GM18909 (cell line): ENCODE results near the gene FBXO44.
"Not testable (repeated sequence)": the region's sequence is repeated elsewhere in the genome, so short reads cannot be mapped to it uniquely, and the experiment has no call there.

Experiments
- ATAC-seq: cut with Tn5 transposase; IDR thresholded peaks from one replicate; pipeline ENCODE4 v1.9.1; 2021; ENCODE audit warnings: mild to moderate bottlenecking; ENCODE audit not compliant: unreplicated experiment, poor library complexity

The FBXO44 gene, protein sequence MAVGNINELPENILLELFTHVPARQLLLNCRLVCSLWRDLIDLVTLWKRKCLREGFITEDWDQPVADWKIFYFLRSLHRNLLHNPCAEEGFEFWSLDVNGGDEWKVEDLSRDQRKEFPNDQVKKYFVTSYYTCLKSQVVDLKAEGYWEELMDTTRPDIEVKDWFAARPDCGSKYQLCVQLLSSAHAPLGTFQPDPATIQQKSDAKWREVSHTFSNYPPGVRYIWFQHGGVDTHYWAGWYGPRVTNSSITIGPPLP

DNA sequence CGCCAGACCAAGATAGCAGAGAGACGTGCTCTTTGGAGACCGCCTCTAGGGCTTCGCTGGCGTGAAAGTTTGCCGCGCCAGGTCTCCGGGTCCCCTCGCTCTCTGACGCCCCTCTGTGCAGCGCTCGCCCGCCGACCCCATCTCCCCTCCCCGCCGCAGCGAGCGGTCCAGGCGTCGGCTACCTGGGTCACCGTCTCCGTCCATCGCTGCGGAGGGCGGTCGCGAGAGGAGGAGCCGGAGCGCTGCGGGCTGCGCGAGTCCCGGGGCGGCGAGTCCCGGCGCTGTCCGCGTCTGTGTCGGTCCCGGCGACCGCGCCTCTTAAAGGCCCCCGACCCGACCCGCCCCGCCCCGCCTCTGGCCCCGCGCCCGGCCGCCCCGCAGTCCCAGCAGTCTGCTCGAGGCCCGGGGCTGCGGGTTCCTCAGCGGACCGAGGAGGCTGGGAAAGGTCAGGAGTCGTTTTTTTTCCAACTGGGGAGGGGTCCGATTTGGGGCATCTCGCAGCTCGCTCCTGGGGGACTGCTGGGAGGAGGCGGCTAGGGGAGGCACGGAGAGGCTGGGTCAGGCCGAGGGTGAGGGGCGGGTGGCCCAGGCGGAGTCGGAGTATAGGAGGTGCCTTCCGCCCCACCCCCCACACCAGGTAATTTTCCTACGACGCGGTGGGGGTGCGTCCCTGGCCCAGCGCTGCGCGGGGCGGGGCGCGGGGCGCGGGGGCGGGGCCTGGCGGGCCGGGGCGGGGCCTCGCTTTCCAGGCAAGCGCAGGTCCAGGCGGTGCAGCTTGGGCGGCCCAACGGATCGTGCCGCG lies at the start of gene FBXO44, which contains the start of gene FBXO2:
FBXO44 (plus strand) TSS at position 741 of the 802 bp plus-strand sequence. CDS start 959 bp downstream, outside the sequence.
FBXO2 (minus strand) TSS at position 293 of the 802 bp plus-strand sequence; CDS start at position 204, 89 bp downstream.
- ATAC-seq = peak; percentile 44

DNA sequence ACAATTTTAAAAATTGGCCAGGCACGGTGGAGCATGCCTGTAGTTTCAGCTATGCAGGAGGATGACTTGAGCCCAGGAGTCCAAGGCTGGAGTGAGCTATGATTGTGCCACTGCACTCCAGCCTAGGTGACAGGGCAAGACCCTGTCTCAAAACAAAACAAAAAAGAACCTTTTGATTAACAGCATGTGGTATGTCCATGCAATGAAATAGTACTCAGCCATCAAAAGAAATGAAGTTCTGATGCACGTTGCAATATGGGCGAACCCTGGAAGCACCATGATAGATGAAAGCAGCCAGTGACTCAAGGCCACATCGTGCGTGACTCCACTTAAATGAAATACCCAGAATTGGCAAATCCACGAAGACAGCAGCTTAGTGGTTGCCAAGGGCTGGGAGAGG lies 47.9 kb upstream of the FBXO44 start:
- ATAC-seq = no peak

DNA sequence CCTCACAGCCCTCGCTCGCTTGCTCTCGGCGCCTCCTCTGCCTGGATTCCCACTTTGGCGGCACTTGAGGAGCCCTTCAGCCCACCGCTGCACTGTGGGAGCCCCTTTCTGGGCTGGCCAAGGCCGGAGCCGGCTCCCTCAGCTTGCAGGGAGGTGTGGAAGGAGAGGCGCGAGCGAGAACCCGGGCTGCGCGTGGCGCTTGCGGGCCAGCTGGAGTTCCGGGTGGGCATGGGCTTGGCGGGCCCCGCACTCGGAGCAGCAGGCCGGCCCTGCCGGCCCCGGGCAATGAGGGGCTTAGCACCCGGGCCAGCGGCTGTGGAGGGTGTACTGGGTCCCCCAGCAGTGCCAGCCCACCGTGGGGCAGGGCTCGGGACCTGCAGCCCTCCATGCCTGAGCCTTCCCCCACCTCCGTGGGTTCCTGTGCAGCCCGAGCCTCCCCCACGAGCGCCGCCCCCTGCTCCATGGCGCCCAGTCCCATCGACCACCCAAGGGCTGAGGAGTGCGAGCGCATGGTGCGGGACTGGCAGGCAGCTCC lies 46.0 kb upstream of the FBXO44 start:
- not testable (repeated sequence) for ATAC-seq

DNA sequence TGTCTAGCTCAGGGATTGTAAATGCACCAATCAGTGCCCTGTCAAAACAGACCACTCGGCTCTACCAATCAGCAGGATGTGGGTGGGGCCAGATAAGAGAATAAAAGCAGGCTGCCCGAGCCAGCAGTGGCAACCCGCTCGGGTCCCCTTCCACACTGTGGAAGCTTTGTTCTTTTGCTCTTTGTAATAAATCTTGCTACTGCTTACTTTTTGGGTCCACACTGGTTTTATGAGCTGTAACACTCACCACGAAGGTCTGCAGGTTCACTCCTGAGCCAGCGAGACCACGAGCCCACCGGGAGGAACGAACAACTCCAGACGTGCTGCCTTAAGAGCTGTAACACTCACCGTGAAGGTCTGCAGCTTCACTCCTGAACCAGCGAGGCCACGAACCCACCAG lies 45.3 kb upstream of the FBXO44 start:
- not testable (repeated sequence) for ATAC-seq

DNA sequence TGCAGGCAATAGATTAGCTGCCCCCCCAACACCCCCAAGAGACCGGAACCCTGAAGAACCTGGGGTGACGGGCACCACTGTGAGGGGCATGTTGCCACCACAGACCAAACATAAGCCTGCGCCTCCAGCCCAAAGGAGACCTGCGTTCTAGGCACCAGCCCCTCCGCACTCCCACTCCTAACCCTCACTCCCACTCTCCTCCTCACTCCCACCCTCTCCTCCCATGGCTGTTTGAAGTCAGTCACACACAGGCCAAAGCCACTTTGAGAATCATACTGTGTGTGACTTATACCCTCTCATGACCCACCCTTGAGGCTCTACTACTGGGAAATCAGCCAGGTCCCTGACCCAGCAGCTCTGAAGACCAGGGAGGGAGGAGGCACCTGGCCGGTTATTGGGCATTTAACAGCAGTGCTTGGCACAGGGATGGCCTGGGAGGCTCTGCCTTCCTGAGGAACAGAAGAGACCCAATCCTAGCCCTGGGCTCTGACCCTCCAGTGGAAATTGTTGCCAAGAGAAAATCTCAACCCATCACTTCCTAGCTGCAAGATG lies 44.0 kb upstream of the FBXO44 start:
- no peak for ATAC-seq

DNA sequence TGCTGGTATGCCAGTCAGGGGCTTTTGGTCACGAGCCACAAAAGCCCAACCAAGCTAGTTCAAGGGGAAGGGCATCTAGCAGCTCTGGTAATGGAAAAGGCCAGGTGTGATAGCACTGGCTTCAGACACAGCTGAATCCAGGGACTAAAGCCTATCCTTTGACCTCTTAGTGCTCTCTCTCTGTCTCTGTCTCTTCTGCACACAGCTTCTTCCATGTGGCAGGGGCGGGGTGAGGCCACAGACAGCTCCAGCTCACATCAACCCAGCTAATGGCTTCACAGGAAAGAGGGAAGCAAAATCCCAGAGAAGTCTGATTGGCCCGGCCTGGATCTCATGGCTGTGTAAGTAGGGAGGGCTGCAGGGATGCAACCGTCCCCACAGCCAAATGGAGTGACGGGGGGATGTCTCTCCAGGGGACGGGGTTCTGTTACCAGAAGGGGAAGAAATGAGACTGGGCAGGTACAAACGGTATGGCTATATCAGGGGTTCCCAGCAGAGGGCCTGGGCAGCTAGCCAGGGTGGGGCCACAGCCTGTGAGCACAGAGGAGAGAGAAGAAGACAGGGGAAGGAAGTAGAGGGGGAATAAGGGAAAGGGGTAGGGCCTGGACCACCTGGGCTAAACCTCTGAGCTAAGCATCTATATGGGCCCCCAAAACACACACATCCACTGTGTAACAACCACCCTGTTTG lies 42.9 kb upstream of the FBXO44 start:
- ATAC-seq = no peak

DNA sequence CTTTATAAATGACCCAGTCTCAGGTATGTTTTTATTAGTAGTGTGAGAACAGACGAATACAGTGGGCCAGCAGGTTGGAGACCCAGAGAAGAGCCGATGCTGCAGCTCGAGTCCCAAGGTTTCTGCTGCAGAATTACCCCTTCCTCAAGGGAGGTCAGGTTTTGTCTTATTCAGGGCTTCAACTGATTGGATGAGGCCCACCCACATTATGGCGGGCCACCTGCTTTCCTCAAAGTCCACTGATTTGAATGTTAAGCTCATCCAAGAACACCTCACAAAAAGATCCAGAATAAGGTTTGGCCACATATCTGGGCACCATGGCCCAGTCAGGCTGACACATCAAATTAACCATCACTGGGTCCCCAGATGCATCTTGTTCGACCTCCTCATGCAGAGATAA lies 41.3 kb upstream of the FBXO44 start:
- ATAC-seq = no peak

DNA sequence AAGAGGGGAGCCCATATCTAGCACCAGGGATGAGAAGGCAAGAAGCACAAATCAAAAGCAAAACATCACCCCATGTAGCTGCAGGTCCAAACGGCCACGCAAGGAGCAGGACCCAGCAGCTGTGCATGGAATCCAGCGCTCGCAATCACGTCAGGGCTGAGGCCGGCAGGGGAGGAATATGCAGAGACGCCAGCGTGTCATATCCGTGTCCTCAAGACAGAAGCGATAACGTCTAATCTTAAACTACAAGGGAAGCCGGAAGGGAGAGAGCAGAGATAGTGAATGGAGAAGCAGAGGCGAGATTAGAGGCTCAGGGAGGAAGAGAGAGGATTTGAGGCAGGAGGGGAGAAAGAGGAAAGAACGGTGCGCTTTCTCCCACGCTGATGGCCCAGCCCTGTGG lies 39.6 kb upstream of the FBXO44 start:
- ATAC-seq = no peak

DNA sequence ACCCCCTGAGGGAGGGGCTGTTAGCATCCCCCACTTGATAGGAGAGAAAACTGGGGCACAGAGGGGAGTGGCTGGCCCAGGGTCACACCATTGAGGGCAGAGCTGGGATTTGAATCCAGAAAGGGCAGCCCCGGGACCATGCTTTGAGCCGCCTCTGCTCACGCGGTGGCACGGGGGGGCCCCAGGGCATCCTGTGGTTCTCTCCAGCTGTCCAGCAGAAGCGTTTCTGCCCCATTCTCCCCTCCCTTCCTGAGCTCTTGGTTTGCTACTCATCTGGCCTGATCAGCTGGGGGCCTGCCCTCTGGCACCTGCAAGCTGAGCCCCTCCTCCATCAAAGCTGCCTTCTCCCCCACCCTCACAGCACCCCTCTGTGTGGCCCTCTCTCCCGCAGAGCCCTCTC lies 37.9 kb upstream of the FBXO44 start:
- no peak for ATAC-seq

DNA sequence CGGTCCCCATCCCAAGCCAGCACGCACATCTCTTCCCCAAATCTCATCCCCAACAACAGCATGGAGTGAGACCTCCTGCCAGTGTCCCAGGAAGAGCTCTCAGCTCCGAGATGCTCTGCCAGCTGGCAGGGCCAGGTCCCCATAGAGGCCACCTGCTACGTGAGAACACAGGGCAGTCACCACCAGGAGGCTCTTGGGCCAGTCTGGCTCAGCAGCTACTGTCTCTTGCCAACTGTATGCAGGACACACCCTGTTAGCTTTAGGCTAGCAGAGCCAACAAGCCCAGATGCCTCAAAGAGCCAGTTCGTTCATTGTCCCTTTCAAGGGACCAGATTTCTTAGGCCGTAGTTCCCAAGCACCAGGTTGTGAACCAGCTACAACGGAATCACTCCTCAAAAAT lies 37.4 kb upstream of the FBXO44 start:
- no peak for ATAC-seq

DNA sequence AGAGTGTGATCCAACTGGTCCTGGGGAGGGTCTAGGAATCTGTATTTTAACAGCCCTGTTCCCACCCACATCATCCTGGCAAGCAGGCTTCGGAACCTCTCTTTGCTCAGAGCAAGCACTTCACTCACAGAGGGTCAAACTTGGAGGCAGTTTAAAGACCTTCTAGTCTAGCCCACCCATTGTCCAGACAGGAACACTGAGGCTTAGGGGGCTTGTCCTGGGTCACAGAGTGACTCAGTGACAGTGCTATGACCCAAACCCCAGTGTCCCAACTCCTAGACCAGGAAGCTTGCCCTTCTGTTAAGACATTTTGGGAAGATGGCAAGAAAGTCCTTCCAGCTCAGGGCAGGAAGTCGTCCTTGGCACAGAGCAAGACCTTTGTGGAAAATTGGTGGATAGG lies 36.9 kb upstream of the FBXO44 start:
- no peak for ATAC-seq

DNA sequence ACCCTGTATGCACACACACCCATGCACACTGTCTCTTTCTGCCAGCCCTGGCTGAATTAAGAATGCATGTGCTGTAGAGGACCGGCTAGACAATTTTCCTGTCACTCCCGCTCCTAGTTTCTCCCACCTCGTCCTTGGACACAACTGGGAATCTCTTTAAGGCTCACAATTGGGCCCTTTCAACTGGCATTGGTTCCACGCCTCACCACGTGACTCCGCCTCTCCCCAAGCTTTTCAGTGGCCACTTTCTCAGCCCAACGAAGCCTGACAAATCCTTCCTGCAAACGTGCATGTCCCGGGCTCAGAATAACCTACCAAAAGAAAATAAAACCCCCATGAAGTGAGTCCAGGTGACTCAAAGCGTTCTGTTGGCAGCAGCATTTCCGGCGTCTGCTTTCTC lies 34.3 kb upstream of the FBXO44 start:
- ATAC-seq = no peak

DNA sequence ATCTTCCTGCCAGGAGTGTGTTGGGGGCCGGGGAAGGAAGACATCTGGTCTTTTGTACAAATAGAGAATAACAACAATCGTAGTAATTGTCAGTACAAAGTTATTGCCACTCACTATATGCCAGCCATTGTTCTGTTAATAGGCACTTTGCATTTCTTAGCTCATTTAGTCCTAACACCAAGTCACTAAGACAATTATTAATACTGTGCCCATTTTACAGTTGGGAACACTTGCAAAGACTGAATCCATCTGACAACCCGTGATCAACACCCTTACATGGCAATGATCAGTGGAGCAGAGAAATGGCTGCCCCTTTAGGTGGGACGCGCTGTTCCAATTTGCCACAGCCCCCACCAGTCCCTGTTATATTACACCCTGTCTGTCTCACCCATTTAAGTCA lies 33.8 kb upstream of the FBXO44 start:
- ATAC-seq = no peak

DNA sequence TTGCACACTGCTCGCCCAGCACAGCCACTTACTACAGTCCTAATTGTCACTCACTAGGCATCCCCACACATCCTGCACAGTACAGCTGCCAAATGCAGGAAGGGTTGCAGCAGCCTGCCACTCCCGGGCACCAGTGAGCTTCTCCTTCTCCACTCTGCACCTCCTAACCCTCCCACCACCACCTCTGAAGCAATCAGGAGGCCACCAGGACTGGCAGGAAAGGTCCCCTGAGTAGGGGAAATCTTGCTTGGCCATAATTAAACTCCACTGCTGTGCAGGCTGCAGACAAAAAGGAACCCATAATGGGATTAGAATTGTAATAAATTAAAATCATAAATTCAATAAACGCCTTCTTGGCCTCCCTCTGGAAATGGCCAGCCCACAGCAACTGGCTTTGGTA lies 32.3 kb upstream of the FBXO44 start:
- ATAC-seq = no peak

DNA sequence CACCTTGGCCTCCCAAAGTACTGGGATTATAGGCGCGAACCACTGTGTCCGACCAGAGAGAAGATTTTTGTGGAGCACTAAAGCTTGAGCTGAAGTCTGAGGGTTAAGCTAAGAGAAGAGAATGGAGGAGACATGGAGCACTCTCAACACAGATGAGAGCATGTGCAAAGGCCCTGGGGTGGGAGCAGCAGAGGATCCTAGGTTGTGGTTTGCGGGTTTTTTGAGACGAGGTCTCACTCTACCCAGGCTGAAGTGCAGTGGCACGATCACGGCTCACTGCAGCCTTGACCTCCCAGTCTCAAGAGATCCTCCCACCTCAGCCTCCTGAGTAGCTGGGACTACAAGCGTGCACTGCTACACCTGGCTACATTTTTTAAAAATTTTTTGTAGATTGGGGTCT lies 31.0 kb upstream of the FBXO44 start:
- no peak for ATAC-seq

DNA sequence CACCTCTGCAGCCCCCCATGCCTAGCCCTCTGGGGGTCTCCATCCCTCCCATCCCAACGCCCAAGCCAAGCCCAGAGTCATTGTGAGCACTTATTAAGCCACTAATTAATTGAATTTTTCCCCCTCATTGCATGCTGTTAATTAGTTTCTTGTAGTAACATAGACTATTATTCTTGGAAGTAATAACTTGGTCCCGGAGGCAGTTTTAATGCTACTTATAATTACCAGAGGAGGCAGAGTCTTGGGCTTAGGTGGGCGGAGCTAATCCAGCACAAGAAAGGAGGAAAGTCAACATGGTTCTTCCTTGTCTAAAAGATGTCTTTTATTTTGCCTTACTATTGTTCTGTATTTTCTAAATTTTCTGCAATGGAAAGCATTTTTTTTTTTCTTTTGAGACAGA lies 28.1 kb upstream of the FBXO44 start:
- no peak for ATAC-seq

DNA sequence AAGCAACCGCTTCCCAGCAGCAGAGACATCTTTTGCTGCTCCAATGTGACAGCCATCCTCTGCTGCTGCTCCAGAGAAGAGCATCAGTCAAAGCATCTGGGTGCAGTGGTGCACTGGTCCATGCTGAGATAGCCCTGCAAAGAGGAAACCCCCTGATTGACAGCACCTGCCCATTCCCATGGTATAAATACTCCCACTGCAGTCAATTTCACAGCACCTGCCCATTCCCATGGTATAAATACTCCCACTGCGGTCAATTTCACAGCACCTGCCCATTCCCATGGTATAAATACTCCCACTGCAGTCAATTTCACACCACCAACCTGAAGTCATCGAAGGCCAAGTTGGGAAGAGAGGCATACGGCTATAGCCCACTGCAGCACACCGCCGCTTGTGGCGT lies 25.9 kb upstream of the FBXO44 start:
- ATAC-seq = no peak

DNA sequence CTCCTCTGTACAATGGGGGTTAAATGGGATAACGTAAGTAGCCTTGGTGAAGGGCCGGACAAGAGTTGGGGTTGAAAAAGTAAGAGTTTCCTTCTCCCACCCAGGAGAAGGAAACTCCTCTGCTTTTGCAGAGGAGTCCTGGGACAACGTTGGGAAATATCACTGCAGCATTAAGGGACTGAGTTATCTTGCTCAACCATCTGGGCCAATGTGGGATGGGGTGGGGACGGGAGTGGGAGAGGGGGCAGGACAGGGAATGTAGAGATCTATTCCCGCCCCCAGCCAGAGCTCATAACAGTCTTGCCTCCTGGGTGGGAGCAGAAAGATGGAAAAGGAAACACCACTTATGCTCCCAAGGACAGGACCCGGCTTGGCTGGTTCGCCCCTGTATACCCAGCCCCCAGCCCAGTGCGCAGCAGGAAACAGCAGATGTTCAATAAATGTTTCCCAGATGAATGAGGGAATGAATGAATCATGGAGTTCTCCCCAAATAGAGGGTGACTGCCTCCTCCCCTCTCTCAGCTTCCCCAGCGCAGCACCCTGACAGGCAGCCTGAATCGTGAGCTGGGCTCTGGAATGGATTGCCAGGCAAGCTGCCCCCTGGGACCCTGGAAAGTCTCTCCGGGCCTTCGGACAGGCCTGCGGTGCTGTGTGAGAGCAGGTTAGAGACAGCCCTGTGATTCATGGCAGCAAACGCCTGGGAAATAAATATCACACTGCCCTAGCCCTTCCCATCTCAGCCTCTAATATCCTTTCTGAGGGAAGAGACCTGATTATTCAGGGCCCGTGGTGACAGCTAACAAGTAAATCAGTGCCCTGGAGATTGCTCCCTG lies 25.3 kb upstream of the FBXO44 start:
- no peak for ATAC-seq

DNA sequence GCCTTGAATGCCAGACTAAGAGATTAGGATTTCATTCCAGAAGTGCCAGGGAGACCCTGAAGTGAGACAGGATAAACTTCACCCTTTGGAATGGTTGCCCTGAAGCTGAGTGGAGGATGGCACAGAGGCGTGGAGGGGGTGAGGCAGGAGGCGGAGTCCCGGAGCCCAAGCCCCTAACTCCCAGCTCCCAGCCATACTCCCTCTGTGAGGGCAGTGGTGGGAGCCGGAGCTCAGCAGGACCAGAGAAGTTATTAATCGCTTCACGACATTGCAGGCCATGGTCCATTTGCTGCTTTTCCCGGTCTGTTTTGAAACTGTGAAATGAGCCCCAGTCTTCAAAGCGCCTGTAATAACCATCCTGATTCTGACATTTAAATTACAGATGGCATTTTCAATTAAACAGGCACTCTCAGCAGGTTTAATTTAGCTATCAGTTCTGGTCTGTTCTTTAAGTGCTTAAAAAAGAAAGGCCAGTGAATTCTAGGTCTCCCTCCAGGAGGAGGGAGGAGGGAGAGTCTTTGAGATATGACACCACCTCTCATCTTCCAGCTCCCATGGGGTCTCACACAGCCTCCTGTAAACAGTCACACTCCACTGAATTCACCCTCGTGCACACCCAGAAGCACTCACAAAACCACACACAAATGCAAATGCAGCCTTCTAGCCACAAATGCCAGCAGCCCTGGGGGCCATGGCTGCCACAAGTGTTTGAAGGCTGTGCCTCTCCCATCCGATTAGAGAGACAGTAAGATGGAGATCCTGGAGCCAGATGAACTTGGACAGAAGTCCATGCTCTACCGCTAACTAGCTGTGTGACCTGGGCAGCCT lies 20.1 kb upstream of the FBXO44 start:
- ATAC-seq = no peak
